Measurements from ENCODE around the gene CEACAM21.
A peak's percentile ranks its signal among the peaks of the same experiment; 100 is the strongest.

CEACAM21 gene

DNA sequence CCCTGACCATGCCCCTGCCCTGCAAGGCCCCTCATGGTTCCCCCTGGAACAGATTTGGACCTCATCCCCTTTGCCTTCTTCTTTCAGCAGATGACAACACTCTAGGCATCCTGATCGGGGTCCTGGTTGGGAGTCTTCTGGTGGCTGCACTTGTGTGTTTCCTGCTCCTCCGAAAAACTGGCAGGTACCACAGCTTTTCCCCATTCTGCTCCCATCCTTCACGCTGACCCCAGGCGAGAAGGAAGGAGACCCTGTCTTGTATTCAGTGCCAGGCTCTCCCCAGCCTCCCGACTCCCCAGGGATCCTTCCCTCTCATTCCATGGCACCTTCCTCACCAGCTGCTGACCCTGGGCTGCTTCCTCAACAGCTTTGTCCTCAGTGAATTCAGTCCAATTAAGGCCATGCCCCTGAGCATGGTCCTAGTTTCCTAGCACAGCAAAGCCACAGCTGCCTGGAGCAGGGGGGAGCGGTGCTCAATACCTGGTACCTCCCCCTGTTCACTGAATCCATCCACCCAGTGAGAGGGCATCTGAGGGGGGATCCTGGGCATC lies 8.4 kb downstream of the CEACAM21 start:
- no peak overlapping the region for H3K4me3 ChIP-seq (ENCODE audit: low read depth, low read length)
- no peak for DNase-seq (ENCODE audit: low read depth)
- TF ChIP-seq, protein P1, sequence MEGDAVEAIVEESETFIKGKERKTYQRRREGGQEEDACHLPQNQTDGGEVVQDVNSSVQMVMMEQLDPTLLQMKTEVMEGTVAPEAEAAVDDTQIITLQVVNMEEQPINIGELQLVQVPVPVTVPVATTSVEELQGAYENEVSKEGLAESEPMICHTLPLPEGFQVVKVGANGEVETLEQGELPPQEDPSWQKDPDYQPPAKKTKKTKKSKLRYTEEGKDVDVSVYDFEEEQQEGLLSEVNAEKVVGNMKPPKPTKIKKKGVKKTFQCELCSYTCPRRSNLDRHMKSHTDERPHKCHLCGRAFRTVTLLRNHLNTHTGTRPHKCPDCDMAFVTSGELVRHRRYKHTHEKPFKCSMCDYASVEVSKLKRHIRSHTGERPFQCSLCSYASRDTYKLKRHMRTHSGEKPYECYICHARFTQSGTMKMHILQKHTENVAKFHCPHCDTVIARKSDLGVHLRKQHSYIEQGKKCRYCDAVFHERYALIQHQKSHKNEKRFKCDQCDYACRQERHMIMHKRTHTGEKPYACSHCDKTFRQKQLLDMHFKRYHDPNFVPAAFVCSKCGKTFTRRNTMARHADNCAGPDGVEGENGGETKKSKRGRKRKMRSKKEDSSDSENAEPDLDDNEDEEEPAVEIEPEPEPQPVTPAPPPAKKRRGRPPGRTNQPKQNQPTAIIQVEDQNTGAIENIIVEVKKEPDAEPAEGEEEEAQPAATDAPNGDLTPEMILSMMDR (IDR thresholded peaks at IDR 0.05; ENCODE audit: insufficient read depth, low read depth, low read length, missing control alignments) = no peak

DNA sequence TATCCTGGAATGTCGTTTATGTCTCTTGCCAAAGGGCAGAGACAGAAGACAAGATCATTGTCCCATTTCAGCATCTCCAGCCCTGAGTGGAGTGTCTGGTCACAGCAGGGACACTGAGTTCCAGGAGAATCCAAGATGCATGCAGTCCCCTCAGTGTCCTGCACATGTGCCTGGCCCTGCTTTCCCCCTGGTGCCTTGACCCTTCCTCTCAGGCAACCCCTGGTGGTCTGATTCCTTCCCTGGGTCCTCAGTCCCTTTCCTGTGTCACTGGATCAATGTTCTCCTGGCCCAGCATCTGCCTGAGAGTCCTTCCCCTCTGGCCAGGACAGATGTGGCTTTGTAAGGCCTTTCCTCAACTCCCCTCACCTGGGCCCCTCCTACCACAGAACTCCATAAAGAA lies 9.0 kb downstream of the CEACAM21 start:
- TF ChIP-seq, protein P1 (IDR thresholded peaks at IDR 0.05; ENCODE audit: insufficient read depth, low read depth, low read length, missing control alignments) = no peak
- DNase-seq (ENCODE audit: low read depth) = no peak
- H3K4me3 ChIP-seq (ENCODE audit: low read depth, low read length) = no peak overlapping the region

DNA sequence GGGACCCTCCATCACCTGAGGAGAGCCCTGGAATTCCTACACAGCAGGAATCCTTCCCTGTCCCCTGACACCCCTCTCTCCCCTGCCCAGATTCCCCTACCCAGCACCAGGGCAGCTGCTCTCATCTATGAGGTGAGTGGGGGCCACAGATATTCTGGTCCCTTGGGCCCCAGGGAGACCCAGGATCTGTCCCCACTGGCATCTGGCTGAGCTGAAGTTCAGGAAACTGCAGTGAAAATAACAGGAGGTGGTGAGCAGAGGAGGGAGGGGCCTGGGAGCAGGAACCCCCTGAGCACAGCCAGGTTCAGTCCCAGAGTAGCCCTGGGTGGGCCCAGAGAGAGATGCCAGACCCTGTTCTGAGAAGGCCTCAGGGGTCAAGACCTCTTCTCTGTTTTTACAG lies 10.1 kb downstream of the CEACAM21 start:
- H3K4me3 ChIP-seq (ENCODE audit: low read depth, low read length) = no peak overlapping the region
- DNase-seq (ENCODE audit: low read depth) = no peak
- TF ChIP-seq, protein P1 (IDR thresholded peaks at IDR 0.05; ENCODE audit: insufficient read depth, low read depth, low read length, missing control alignments) = no peak

DNA sequence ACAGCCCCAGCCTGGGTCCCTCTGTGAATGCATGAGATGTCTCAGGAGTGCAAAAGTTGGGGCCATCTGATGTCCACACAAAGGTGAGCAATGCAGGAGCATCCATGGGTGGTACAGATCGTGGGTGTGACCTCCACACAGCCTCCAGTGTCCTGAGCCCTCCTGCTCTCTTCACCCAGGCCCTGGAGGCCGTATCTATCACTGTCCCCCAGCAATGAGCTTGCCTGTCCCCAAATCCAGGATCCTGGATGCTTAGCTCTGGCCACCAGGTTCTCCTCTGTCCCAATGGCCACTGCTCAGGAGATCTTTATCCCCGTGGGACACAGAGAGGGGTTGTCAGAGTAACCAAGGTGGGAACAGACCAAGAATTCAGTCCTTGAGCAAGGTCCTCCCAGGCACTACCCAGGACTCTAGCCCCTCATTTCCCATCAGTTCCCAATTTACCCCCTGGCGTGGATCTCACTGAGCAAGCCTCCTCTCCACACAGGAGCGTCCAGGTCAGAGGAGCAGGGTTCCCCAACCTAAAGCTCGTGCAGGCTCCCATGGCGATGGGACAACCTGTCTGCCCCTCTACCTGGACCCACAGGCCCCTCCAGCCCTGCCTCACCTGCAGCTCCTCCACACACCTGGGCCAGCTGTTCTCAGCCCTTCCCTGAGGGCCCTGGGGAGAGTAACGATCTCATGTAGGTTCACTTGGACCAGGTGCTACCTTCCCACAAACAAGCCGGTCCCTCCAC lies 11.3 kb downstream of the CEACAM21 start:
- no peak for DNase-seq (ENCODE audit: low read depth)
- TF ChIP-seq, protein P1 (IDR thresholded peaks at IDR 0.05; ENCODE audit: insufficient read depth, low read depth, low read length, missing control alignments) = no peak
- no peak overlapping the region for H3K4me3 ChIP-seq (ENCODE audit: low read depth, low read length)

DNA sequence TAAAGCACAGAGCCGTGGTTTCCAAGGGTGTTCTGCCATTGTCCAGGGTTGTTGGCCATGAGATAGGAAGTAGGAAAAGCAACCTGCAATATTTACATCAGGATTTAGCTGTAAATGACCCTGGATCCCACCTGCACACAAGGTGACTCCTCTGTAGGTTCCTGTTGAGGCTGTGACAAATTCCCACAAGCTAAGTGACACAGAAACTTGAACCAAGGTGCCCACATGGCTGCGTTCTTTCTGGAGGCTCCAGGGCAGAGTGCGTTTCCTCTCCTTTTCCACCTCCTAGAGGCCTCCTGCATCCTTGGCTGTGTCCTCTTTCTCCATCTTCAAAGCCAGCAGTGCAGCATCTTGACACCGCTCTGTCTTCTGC lies 11.9 kb downstream of the CEACAM21 start:
- no peak for DNase-seq (ENCODE audit: low read depth)
- TF ChIP-seq, protein P1 (IDR thresholded peaks at IDR 0.05; ENCODE audit: insufficient read depth, low read depth, low read length, missing control alignments) = no peak

DNA sequence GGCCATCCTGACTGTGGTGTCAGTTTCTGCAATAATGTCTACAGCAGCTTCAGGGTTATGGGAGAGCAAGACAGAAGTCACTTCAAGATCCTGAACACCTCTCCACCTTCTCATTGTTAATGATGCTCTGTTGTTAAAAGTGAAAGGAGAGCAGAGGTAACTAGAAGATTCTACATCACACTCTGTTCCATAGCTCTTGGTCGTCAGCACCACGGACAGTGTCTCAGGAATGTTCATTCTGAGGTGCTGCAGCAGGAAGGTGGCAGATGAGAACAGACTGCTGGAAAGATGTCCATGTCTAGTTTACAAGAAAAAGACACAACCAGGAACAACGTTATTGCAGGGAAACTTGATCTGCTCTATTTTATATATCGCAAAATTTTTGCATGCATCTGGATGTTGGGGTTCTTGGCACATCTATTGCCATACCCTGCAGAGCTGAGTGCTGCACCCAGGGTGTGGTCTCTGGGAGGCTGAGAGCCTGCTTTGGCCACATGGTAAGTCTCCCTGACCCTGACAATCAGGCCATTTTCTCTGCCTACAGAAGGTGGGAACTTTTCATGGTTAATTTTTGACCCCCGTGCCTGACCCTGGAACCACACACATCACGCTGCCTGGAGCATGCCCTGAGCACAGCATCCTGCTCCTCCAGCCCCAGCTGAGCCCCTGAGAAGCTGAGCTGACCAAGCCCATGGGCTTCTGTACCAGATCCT lies 12.7 kb downstream of the CEACAM21 start:
- H3K4me3 ChIP-seq (ENCODE audit: low read depth, low read length) = no peak overlapping the region
- peak; percentile 35 for DNase-seq (ENCODE audit: low read depth)
- TF ChIP-seq, protein P1 (IDR thresholded peaks at IDR 0.05; ENCODE audit: insufficient read depth, low read depth, low read length, missing control alignments) = no peak

More for the DNA sequence above, 11.9 kb downstream of the CEACAM21 start:
- no peak overlapping the region for H3K4me3 ChIP-seq (ENCODE audit: low read depth, low read length)

Data from GM12865 (cell line).